Hepatocyte (in vitro differentiated cells): Measurements from ENCODE around the gene IL15RA.

ENCODE experiments used
- CTCF ChIP-seq: fragments of 200-600 bp; sonication (generic); IDR thresholded peaks from 2 replicates; pipeline ENCODE4 v1.5.1; 2016; ENCODE audit warnings: antibody characterized with exemption, mild to moderate bottlenecking; ENCODE audit not compliant: poor library complexity
- EZH2 ChIP-seq: fragments of 200-600 bp; sonication (generic); IDR thresholded peaks from 2 replicates; pipeline ENCODE4 v1.6.1; 2016; ENCODE audit warnings: antibody characterized with exemption, mild to moderate bottlenecking, borderline replicate concordance
- EZH2phosphoT487 ChIP-seq: fragments of 200-600 bp; sonication (generic); IDR thresholded peaks from one replicate; pipeline ENCODE4 v1.6.1; 2018; ENCODE audit warnings: antibody characterized with exemption, mild to moderate bottlenecking, low read depth, moderate library complexity; ENCODE audit not compliant: unreplicated experiment, severe bottlenecking

- TF ChIP-seq CTCF (no peak), EZH2 (no peak), EZH2phosphoT487 (no peak)
These were observed 45.0 kb downstream of the IL15RA start for GRCh38 chr10:5932345-5932744.
